Measurements from ENCODE around the gene MYO15B. TPM values are rescaled to one million over a fixed set of nuclear protein-coding genes. Genes with fewer than 3 reads are reported as not detected.

The MYO15B gene
- total RNA-seq, 2 experiments from 2014 or later = 8.9 to 19.2 TPM

DNA sequence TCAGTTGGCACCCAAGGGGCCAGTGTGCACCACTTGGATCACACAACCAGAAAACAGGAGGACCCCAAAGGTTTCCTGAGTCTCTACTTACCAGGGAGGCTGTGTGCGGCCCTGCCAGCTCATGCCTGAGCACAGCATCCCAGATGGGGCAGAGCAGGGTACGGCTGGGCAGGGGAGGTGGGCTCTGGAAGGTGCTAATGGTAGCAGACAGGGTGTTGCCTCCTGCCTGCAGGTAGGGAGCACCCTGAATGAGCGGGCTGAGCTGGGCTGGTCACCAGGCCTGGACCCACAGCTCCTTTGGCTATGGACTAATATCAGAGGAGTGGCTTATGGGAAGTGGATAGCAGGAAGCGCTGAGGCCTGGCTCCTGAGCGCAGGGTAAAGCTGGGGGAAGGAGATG is 64.7 kb downstream of the MYO15B start:
- Histone ChIP-seq H3K9me2 (ENCODE audit: insufficient read depth, low read length) (no peaks in the 10 kb centered on the region), H3K4me1 (ENCODE audit: insufficient read depth, low read length, poor library complexity, severe bottlenecking) (peaks cover 32% of the 10 kb centered on the region), H4K20me1 (ENCODE audit: insufficient read depth, low read length) (no peaks in the 10 kb centered on the region), H3K9me3 (ENCODE audit: low read length) (no peaks in the 10 kb centered on the region), H3K27ac (ENCODE audit: low read depth, low read length, poor library complexity, severe bottlenecking) (peak overlapping the region; percentile 14), H3K36me3 (ENCODE audit: insufficient read depth, low read length) (peaks cover 92% of the 10 kb centered on the region), H3K4me2 (ENCODE audit: low read length) (no peak overlapping the region), H2AFZ (ENCODE audit: low read length) (no peak overlapping the region), H3K79me2 (ENCODE audit: insufficient read depth, low read depth, low read length) (no peaks in the 10 kb centered on the region), H3K4me3 (ENCODE audit: low read depth, low read length, poor library complexity, severe bottlenecking) (no peak overlapping the region)
- no peak for DNase-seq (ENCODE audit: low spot score)
- no TSS peak for BruUV-seq (replicated peaks)
- CTCF ChIA-PET (ENCODE audit: unreplicated experiment) = interaction anchor here (3.8 kb wide), 1 partner anchor 19 kb away, joined by 19 read pairs; the partner anchor contains the start of gene SMIM5
- POLR2A ChIA-PET = interaction anchor here (1.2 kb wide), 1 partner anchor 19 kb away, joined by 4 read pairs; no protein-coding TSS in a partner anchor
- TF ChIP-seq, protein P1, sequence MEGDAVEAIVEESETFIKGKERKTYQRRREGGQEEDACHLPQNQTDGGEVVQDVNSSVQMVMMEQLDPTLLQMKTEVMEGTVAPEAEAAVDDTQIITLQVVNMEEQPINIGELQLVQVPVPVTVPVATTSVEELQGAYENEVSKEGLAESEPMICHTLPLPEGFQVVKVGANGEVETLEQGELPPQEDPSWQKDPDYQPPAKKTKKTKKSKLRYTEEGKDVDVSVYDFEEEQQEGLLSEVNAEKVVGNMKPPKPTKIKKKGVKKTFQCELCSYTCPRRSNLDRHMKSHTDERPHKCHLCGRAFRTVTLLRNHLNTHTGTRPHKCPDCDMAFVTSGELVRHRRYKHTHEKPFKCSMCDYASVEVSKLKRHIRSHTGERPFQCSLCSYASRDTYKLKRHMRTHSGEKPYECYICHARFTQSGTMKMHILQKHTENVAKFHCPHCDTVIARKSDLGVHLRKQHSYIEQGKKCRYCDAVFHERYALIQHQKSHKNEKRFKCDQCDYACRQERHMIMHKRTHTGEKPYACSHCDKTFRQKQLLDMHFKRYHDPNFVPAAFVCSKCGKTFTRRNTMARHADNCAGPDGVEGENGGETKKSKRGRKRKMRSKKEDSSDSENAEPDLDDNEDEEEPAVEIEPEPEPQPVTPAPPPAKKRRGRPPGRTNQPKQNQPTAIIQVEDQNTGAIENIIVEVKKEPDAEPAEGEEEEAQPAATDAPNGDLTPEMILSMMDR (conservative IDR thresholded peaks at IDR 0.05; ENCODE audit: low read length) = no peak
- TF ChIP-seq EZH2phosphoT487 (IDR thresholded peaks at IDR 0.05; ENCODE audit: borderline replicate concordance, low read depth, low read length) = no peak
- intact Hi-C loops (cut with micrococcal nuclease; ENCODE audit: unreplicated experiment) = no loop called here

DNA sequence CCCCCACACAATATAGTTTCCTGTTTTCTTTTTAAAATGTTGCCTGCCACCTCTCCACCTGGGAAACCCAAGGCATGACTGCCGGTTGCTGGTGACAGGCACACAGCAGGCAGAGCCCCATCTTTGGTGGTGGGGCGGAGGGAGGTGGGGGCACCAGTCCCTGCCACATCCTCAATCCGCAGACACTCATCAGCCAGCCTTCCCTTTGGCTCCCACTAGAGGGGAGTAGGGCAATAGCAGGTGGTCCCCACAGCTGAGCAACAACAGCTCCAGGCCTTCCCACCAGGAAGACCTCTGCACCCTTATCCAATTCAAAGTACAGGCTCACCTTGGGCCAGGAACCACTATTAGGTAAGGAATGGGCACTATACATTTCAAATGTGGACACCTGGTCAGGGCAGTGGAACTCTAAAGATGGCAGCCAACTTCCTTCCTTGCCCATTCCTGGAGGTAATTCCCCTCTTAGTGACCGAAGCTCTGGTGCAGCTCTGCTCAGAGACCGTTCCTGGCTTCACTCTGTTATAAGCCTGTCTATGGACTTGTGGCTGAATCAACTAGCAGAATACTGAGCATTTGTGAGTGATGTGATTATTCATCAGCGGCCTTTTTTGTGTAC is 65.4 kb downstream of the MYO15B start:
- no peaks in the 10 kb centered on the region for H3K9me2 ChIP-seq (ENCODE audit: insufficient read depth, low read length)
- POLR2A ChIA-PET = interaction anchor here (1.2 to 1.8 kb wide), 2 partner anchors 18 to 36 kb away, joined by 4 to 11 read pairs; no protein-coding TSS in a partner anchor
- TF ChIP-seq, protein P1 (conservative IDR thresholded peaks at IDR 0.05; ENCODE audit: low read length) = peak; percentile 97
- TF ChIP-seq EZH2phosphoT487 (IDR thresholded peaks at IDR 0.05; ENCODE audit: borderline replicate concordance, low read depth, low read length) = no peak
- H3K4me1 ChIP-seq (ENCODE audit: insufficient read depth, low read length, poor library complexity, severe bottlenecking) = peaks cover 33% of the 10 kb centered on the region
- H3K36me3 ChIP-seq (ENCODE audit: insufficient read depth, low read length) = peaks cover 92% of the 10 kb centered on the region
- BruUV-seq (replicated peaks) = no TSS peak
- peak overlapping the region; percentile 14 for H3K27ac ChIP-seq (ENCODE audit: low read depth, low read length, poor library complexity, severe bottlenecking)
- H3K4me3 ChIP-seq (ENCODE audit: low read depth, low read length, poor library complexity, severe bottlenecking) = no peak overlapping the region
- no peak overlapping the region for H3K4me2 ChIP-seq (ENCODE audit: low read length)
- no peaks in the 10 kb centered on the region for H4K20me1 ChIP-seq (ENCODE audit: insufficient read depth, low read length)
- intact Hi-C loops (cut with micrococcal nuclease; ENCODE audit: unreplicated experiment) = loop anchor here (1.0 kb wide), 2 partner anchors 20 to 52 kb away; partner anchors contain the start of gene SMIM5
- H2AFZ ChIP-seq (ENCODE audit: low read length) = no peak overlapping the region
- CTCF ChIA-PET (ENCODE audit: unreplicated experiment) = interaction anchor here (1.4 to 3.8 kb wide), 2 partner anchors 10 to 20 kb away, joined by 3 to 19 read pairs; partner anchors contain the start of gene SMIM5
- no peaks in the 10 kb centered on the region for H3K9me3 ChIP-seq (ENCODE audit: low read length)
- H3K79me2 ChIP-seq (ENCODE audit: insufficient read depth, low read depth, low read length) = no peaks in the 10 kb centered on the region
- DNase-seq (ENCODE audit: low spot score) = peak; percentile 75

DNA sequence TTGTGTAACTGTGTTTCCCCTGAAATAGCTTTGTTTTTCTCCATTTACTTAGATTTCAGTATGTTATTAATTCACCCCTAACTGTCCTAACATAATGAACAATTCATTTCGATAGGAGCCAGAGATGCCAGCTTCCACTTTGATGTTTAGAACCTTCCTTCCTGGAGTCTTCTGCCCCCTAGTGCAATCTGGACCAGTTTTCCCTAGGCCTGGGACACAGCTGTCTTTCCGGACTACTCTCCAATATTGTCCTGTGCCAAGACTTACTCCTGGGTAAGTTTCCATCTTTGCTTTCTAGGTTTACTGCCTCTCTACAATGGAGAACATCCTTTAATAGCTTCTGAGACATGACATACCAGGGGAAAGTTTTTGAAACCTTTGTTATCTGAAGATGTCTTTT is 66.6 kb downstream of the MYO15B start:
- H3K4me3 ChIP-seq (ENCODE audit: low read depth, low read length, poor library complexity, severe bottlenecking) = no peak overlapping the region
- H3K4me1 ChIP-seq (ENCODE audit: insufficient read depth, low read length, poor library complexity, severe bottlenecking) = peaks cover 40% of the 10 kb centered on the region
- no TSS peak for BruUV-seq (replicated peaks)
- H3K9me2 ChIP-seq (ENCODE audit: insufficient read depth, low read length) = no peaks in the 10 kb centered on the region
- H3K36me3 ChIP-seq (ENCODE audit: insufficient read depth, low read length) = peaks cover 90% of the 10 kb centered on the region
- no peaks in the 10 kb centered on the region for H4K20me1 ChIP-seq (ENCODE audit: insufficient read depth, low read length)
- POLR2A ChIA-PET = interaction anchor here (1.2 to 1.8 kb wide), 3 partner anchors 8 to 35 kb away, joined by 3 to 11 read pairs (median 6); no protein-coding TSS in a partner anchor
- intact Hi-C loops (cut with micrococcal nuclease; ENCODE audit: unreplicated experiment) = no loop called here
- DNase-seq (ENCODE audit: low spot score) = no peak
- TF ChIP-seq, protein P1 (conservative IDR thresholded peaks at IDR 0.05; ENCODE audit: low read length) = peak; percentile 56
- no peak for TF ChIP-seq EZH2phosphoT487 (IDR thresholded peaks at IDR 0.05; ENCODE audit: borderline replicate concordance, low read depth, low read length)
- CTCF ChIA-PET (ENCODE audit: unreplicated experiment) = interaction anchor here (0.6 to 3.8 kb wide), 7 partner anchors 9 to 99 kb away, joined by 3 to 19 read pairs (median 3); partner anchors contain the start of gene SMIM5
- no peaks in the 10 kb centered on the region for H3K79me2 ChIP-seq (ENCODE audit: insufficient read depth, low read depth, low read length)
- H3K4me2 ChIP-seq (ENCODE audit: low read length) = peak overlapping the region; percentile 31
- no peaks in the 10 kb centered on the region for H3K9me3 ChIP-seq (ENCODE audit: low read length)
- H2AFZ ChIP-seq (ENCODE audit: low read length) = no peak overlapping the region
- H3K27ac ChIP-seq (ENCODE audit: low read depth, low read length, poor library complexity, severe bottlenecking) = peak overlapping the region; percentile 36

All from OCI-LY7 (cell line).